Measurements from ENCODE around the gene CAMLG. TPM values are rescaled to one million over a fixed set of nuclear protein-coding genes. Genes with fewer than 3 reads are reported as not detected.

CAMLG gene
- total RNA-seq, 1 experiment from 2014 or later = 29.3 TPM

DNA sequence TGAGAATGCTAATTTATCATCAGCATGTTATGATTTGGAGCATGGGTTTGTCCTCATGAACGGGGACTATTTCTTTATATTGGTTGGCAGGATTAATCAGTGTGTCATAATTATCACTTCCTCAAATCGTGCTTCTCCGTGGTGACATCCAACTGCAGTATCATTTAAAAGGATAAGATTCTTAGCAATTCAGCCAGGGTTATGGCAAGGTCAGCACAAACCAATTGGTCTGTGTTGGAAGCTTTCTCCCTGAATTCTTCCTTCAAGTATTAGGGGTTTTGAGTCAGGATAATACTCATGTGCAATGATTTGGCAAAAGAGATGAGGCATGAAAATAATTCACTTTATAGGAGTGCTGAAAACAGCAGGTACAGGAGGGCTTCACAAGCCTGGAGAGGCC is 5.5 kb upstream of the CAMLG start:
- no peaks in the 10 kb centered on the region for H4K20me1 ChIP-seq (ENCODE audit: insufficient read depth)
- TF ChIP-seq TCF7L2 (IDR thresholded peaks at IDR 0.05; ENCODE audit: borderline replicate concordance, extremely low read depth, insufficient read depth, insufficient read length) = no peak
- ATAC-seq = no peak
- no peaks in the 10 kb centered on the region for H3K79me2 ChIP-seq (ENCODE audit: insufficient read depth, low read length)
- H3K27ac ChIP-seq (ENCODE audit: low read depth, low read length) = no peak overlapping the region
- no peaks in the 10 kb centered on the region for H3K9me2 ChIP-seq (ENCODE audit: insufficient read depth)
- ChIA-PET CTCF (no interaction called here), POLR2A (no interaction called here), RAD21 (ENCODE audit: low non-redundant PET in 1 of 2, low total read pairs in 2 of 2, uncharacterized antibody in 2 of 2, unreplicated experiment in 2 of 2) (no interaction called here)
- no peak overlapping the region for H3K4me3 ChIP-seq (replicated peaks in 1 of 2; ENCODE audit: low read depth in 1 of 2, low read length in 2 of 2)
- H3K9me3 ChIP-seq (ENCODE audit: control insufficient read depth in 1 of 2, insufficient read depth in 1 of 2, low read depth in 1 of 2, low read length in 2 of 2) = no peaks in the 10 kb centered on the region
- H3K36me3 ChIP-seq (ENCODE audit: control insufficient read depth in 1 of 2, insufficient read depth in 2 of 2, low read length in 2 of 2) = no peaks in the 10 kb centered on the region
- DNase-seq (ENCODE audit: low read depth, low spot score) = no peak
- no TSS peak for BruUV-seq (replicated peaks)
- no peak overlapping the region for H3K9ac ChIP-seq (ENCODE audit: low read length)
- no peaks in the 10 kb centered on the region for H3K27me3 ChIP-seq (ENCODE audit: insufficient read depth, low read length)
- peaks cover 0 to 7% of the 10 kb centered on the region in 2 experiments; a peak in 2 of 4 replicates for H3K4me1 ChIP-seq (ENCODE audit: control insufficient read depth in 1 of 2, insufficient read depth in 2 of 2, low read length in 2 of 2)
- H3K4me2 ChIP-seq (ENCODE audit: low read length) = no peak overlapping the region
- intact Hi-C loops (cut with micrococcal nuclease) = loop anchor here (10.0 kb wide), 1 partner anchor 428 kb away; no protein-coding TSS in a partner anchor
- no peak overlapping the region for H2AFZ ChIP-seq (ENCODE audit: low read depth, low read length, poor library complexity, severe bottlenecking)

DNA sequence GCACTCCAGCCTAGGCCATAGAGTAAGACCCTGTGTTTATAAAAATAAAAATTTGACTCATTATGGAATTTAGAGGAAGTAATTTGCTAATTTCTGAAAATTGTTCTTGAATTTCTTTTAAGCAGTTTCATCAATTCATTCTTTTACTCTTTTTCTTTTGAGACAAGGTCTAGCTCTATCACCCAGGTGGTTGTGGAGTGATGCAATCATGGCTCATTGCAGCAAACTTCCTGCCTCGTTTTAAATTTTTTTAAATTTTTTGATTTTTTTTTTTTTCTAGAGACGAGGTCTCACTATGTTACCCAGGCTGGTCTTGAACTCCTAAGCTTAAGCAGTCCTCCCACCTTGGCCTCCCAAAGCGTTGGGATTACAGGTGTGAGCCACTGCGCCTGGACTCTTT is 3.1 kb upstream of the CAMLG start:
- H2AFZ ChIP-seq (ENCODE audit: low read depth, low read length, poor library complexity, severe bottlenecking) = no peak overlapping the region
- BruUV-seq (replicated peaks) = no TSS peak
- RAD21 ChIA-PET (ENCODE audit: low non-redundant PET in 1 of 2, low total read pairs in 2 of 2, uncharacterized antibody in 2 of 2, unreplicated experiment in 2 of 2) = interaction anchor here in 1 of 2 experiments (0.7 kb wide), 1 partner anchor 170 kb away, joined by 3 read pairs; no protein-coding TSS in a partner anchor
- no peaks in the 10 kb centered on the region for H4K20me1 ChIP-seq (ENCODE audit: insufficient read depth)
- H3K27ac ChIP-seq (ENCODE audit: low read depth, low read length) = no peak overlapping the region
- H3K9me2 ChIP-seq (ENCODE audit: insufficient read depth) = no peaks in the 10 kb centered on the region
- DNase-seq (ENCODE audit: low read depth, low spot score) = no peak
- no peak overlapping the region for H3K4me2 ChIP-seq (ENCODE audit: low read length)
- H3K9me3 ChIP-seq (ENCODE audit: control insufficient read depth in 1 of 2, insufficient read depth in 1 of 2, low read depth in 1 of 2, low read length in 2 of 2) = no peaks in the 10 kb centered on the region
- POLR2A ChIA-PET = no interaction called here
- H3K79me2 ChIP-seq (ENCODE audit: insufficient read depth, low read length) = peaks cover 17% of the 10 kb centered on the region
- CTCF ChIA-PET = no interaction called here
- no peak overlapping the region for H3K9ac ChIP-seq (ENCODE audit: low read length)
- no peaks in the 10 kb centered on the region for H3K36me3 ChIP-seq (ENCODE audit: control insufficient read depth in 1 of 2, insufficient read depth in 2 of 2, low read length in 2 of 2)
- intact Hi-C loops (cut with micrococcal nuclease) = loop anchor here (5.0 to 10.0 kb wide), 2 partner anchors 430 to 467 kb away; no protein-coding TSS in a partner anchor
- TF ChIP-seq SIN3A (IDR thresholded peaks at IDR 0.05; ENCODE audit: low read depth) = no peak
- no peak for TF ChIP-seq ZNF274 (IDR thresholded peaks at IDR 0.05; ENCODE audit: low read depth, low read length)
- no peak for TF ChIP-seq EZH2phosphoT487 (IDR thresholded peaks at IDR 0.05; ENCODE audit: borderline replicate concordance)
- TF ChIP-seq, protein P1, sequence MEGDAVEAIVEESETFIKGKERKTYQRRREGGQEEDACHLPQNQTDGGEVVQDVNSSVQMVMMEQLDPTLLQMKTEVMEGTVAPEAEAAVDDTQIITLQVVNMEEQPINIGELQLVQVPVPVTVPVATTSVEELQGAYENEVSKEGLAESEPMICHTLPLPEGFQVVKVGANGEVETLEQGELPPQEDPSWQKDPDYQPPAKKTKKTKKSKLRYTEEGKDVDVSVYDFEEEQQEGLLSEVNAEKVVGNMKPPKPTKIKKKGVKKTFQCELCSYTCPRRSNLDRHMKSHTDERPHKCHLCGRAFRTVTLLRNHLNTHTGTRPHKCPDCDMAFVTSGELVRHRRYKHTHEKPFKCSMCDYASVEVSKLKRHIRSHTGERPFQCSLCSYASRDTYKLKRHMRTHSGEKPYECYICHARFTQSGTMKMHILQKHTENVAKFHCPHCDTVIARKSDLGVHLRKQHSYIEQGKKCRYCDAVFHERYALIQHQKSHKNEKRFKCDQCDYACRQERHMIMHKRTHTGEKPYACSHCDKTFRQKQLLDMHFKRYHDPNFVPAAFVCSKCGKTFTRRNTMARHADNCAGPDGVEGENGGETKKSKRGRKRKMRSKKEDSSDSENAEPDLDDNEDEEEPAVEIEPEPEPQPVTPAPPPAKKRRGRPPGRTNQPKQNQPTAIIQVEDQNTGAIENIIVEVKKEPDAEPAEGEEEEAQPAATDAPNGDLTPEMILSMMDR (IDR thresholded peaks at IDR 0.05 in 2 of 3, conservative IDR thresholded peaks at IDR 0.05 in 1 of 3; ENCODE audit: borderline replicate concordance in 1 of 3, insufficient read depth in 1 of 3, low read depth in 2 of 3, low read length in 2 of 3) = no peak
- TF ChIP-seq POLR2AphosphoS5 (IDR thresholded peaks at IDR 0.05; ENCODE audit: low read depth, low read length) = no peak
- no peak for TF ChIP-seq CBX3 (IDR thresholded peaks at IDR 0.05; ENCODE audit: low read depth)
- no peak for ATAC-seq
- peaks cover 9 to 24% of the 10 kb centered on the region in 2 experiments for H3K4me1 ChIP-seq (ENCODE audit: control insufficient read depth in 1 of 2, insufficient read depth in 2 of 2, low read length in 2 of 2)
- no peak overlapping the region for H3K4me3 ChIP-seq (replicated peaks in 1 of 2; ENCODE audit: low read depth in 1 of 2, low read length in 2 of 2)
- no peaks in the 10 kb centered on the region for H3K27me3 ChIP-seq (ENCODE audit: insufficient read depth, low read length)

All from HCT116 (cell line).